GM23338 (cell line): ENCODE measurements around the gene ABCC1.

Experiments used
- EZH2phosphoT487 ChIP-seq: fragments of 200-600 bp; sonication (generic); IDR thresholded peaks from one replicate; pipeline ENCODE4 v1.8.1; 2018; ENCODE audit warnings: antibody characterized with exemption; ENCODE audit not compliant: unreplicated experiment
- TF ChIP-seq, protein P1 (sequence below), 2 experiments: fragments of 200-600 bp in 1 of 2; sonication (generic) in 1 of 2; conservative IDR thresholded peaks; 2 replicates each; pipeline versions ENCODE4 v1.5.1 to v1.6.1; 2016 to 2017; ENCODE audit warnings: antibody characterized with exemption in 2 of 2, low read depth in 2 of 2, mild to moderate bottlenecking in 2 of 2, moderate library complexity in 1 of 2

DNA sequence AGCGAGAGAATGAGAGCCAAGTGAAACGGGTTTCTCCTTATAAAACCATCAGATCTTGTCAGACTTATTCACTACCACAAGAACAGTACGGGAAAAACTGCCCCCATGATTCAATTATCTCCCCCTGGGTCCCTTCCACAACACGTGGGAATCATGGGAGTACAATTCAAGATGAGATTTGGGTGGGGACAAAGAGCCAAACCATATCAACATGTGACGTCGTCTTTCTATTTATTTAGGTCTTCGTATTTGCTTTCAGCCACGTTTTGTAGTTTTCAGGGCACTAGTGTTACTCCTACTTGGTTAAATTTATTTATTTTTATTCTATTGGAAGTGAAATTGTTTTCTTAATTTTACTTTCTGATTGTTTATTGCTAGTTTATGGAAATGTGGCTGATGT is 33.1 kb upstream of the ABCC1 start:
- TF ChIP-seq, protein P1, sequence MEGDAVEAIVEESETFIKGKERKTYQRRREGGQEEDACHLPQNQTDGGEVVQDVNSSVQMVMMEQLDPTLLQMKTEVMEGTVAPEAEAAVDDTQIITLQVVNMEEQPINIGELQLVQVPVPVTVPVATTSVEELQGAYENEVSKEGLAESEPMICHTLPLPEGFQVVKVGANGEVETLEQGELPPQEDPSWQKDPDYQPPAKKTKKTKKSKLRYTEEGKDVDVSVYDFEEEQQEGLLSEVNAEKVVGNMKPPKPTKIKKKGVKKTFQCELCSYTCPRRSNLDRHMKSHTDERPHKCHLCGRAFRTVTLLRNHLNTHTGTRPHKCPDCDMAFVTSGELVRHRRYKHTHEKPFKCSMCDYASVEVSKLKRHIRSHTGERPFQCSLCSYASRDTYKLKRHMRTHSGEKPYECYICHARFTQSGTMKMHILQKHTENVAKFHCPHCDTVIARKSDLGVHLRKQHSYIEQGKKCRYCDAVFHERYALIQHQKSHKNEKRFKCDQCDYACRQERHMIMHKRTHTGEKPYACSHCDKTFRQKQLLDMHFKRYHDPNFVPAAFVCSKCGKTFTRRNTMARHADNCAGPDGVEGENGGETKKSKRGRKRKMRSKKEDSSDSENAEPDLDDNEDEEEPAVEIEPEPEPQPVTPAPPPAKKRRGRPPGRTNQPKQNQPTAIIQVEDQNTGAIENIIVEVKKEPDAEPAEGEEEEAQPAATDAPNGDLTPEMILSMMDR (conservative IDR thresholded peaks at IDR 0.05; ENCODE audit: low read depth in 2 of 2) = no peak
- no peak for TF ChIP-seq EZH2phosphoT487
